DOHH2 (cell line): ENCODE results near the gene FILIP1L.

Experiments used
- H3F3A ChIP-seq: fragments of 200-600 bp; sonication (generic), shearing (Covaris generic); 2 replicates; pipeline ENCODE4 v1.6.0; 2016; ENCODE audit warnings: antibody characterized with exemption, mild to moderate bottlenecking; ENCODE audit not compliant: control insufficient read depth, insufficient read depth
- H3K27ac ChIP-seq: fragments of 200-600 bp; sonication (generic); 2 replicates; pipeline ENCODE4 v1.5.1; 2014; ENCODE audit warnings: low read depth, mild to moderate bottlenecking, low read length, moderate library complexity
- H3K27me3 ChIP-seq: fragments of 200-600 bp; sonication (generic); 2 replicates; pipeline ENCODE4 v1.6.1; 2014; ENCODE audit warnings: mild to moderate bottlenecking, low read length, mixed read lengths; ENCODE audit not compliant: control insufficient read depth
- H3K36me3 ChIP-seq: fragments of 200-600 bp; sonication (generic); 2 replicates; pipeline ENCODE4 v1.6.1; 2014; ENCODE audit warnings: mild to moderate bottlenecking, low read length, moderate library complexity, mixed read lengths; ENCODE audit not compliant: control insufficient read depth
- H3K4me1 ChIP-seq: fragments of 200-600 bp; sonication (generic); 2 replicates; pipeline ENCODE4 v1.6.1; 2014; ENCODE audit warnings: mild to moderate bottlenecking, low read length, mixed read lengths; ENCODE audit not compliant: control insufficient read depth
- H3K4me2 ChIP-seq: fragments of 200-600 bp; sonication (generic); 2 replicates; pipeline ENCODE4 v1.6.0; 2014; ENCODE audit warnings: mild to moderate bottlenecking, low read length, moderate library complexity
- H3K4me3 ChIP-seq: fragments of 200-600 bp; sonication (generic); 2 replicates; pipeline ENCODE4 v1.5.1; 2014; ENCODE audit warnings: mild to moderate bottlenecking, low read length, mixed read lengths
- H3K79me2 ChIP-seq: fragments of 200-600 bp; sonication (generic); 2 replicates; pipeline ENCODE4 v1.6.1; 2014; ENCODE audit warnings: mild to moderate bottlenecking, low read length, mixed read lengths; ENCODE audit not compliant: control insufficient read depth
- H3K9me2 ChIP-seq: fragments of 200-600 bp; sonication (generic); replicated peaks from 2 replicates; pipeline ENCODE4 v1.6.1; 2014; ENCODE audit warnings: mild to moderate bottlenecking, low read length, mixed read lengths; ENCODE audit not compliant: control insufficient read depth
- H3K9me3 ChIP-seq: fragments of 200-600 bp; sonication (generic); 2 replicates; pipeline ENCODE4 v1.6.1; 2014; ENCODE audit warnings: antibody characterized with exemption, low read length, mixed read lengths; ENCODE audit not compliant: control insufficient read depth, insufficient read depth
- H4K20me1 ChIP-seq: fragments of 200-600 bp; sonication (generic); 2 replicates; pipeline ENCODE4 v1.6.0; 2014; ENCODE audit warnings: low read depth, mild to moderate bottlenecking, antibody characterized with exemption, low read length, moderate library complexity; ENCODE audit not compliant: control insufficient read depth, insufficient read depth
- CTCF ChIP-seq: fragments of 200-600 bp; sonication (generic); IDR thresholded peaks from one replicate; pipeline ENCODE4 v1.5.1; 2014; ENCODE audit warnings: antibody characterized with exemption, mild to moderate bottlenecking, low read depth, low read length; ENCODE audit not compliant: poor library complexity, severe bottlenecking
- EZH2phosphoT487 ChIP-seq: fragments of 200-600 bp; sonication (generic); IDR thresholded peaks from 2 replicates; pipeline ENCODE4 v1.6.1; 2017; ENCODE audit warnings: borderline replicate concordance, mild to moderate bottlenecking, antibody characterized with exemption, low read length, moderate library complexity, mixed read lengths

The FILIP1L gene

GRCh38 chr3:99833617-99834205 lies 280.6 kb downstream of the FILIP1L start:
- H3K36me3 ChIP-seq = no peaks in the 10 kb centered on the region
- H4K20me1 ChIP-seq = peaks cover 2% of the 10 kb centered on the region; the same call in 1 of the 2 replicates
- no peak overlapping the region for H3K27ac ChIP-seq
- TF ChIP-seq CTCF (no peak), EZH2phosphoT487 (no peak)
- no peaks in the 10 kb centered on the region for H3K4me1 ChIP-seq
- no peaks in the 10 kb centered on the region for H3K9me2 ChIP-seq
- H3K4me3 ChIP-seq = no peak overlapping the region
- H3K27me3 ChIP-seq = no peaks in the 10 kb centered on the region
- H3K9me3 ChIP-seq = no peaks in the 10 kb centered on the region
- H3K79me2 ChIP-seq = peaks cover 95% of the 10 kb centered on the region
- no peak overlapping the region for H3K4me2 ChIP-seq
- H3F3A ChIP-seq = no peaks in the 10 kb centered on the region; the same call in 1 of the 2 replicates

- no peak overlapping the region for H3K4me2 ChIP-seq
Observed at GRCh38 chr3:99829844-99830243, 284.5 kb downstream of the FILIP1L start.

GRCh38 chr3:99825004-99825640 lies 289.2 kb downstream of the FILIP1L start:
- peaks cover 92% of the 10 kb centered on the region for H3K79me2 ChIP-seq

More at GRCh38 chr3:99829844-99830243, 284.5 kb downstream of the FILIP1L start:
- H3F3A ChIP-seq = no peaks in the 10 kb centered on the region; the same call in 1 of the 2 replicates
- no peaks in the 10 kb centered on the region for H3K9me2 ChIP-seq
- H4K20me1 ChIP-seq = peaks cover 2% of the 10 kb centered on the region; the same call in 1 of the 2 replicates
- peaks cover 94% of the 10 kb centered on the region for H3K79me2 ChIP-seq
- no peak overlapping the region for H3K4me3 ChIP-seq
- no peaks in the 10 kb centered on the region for H3K4me1 ChIP-seq
- H3K27me3 ChIP-seq = no peaks in the 10 kb centered on the region
- no peaks in the 10 kb centered on the region for H3K36me3 ChIP-seq
- TF ChIP-seq CTCF = no peak
- TF ChIP-seq EZH2phosphoT487 = no peak
- H3K27ac ChIP-seq = no peak overlapping the region
- H3K9me3 ChIP-seq = no peaks in the 10 kb centered on the region

More at GRCh38 chr3:99825004-99825640, 289.2 kb downstream of the FILIP1L start:
- Histone ChIP-seq H4K20me1 (no peaks in the 10 kb centered on the region), H3F3A (no peaks in the 10 kb centered on the region; the same call in 1 of the 2 replicates), H3K27me3 (no peaks in the 10 kb centered on the region), H3K4me1 (peaks cover 6% of the 10 kb centered on the region), H3K4me3 (no peak overlapping the region), H3K36me3 (peaks cover 5% of the 10 kb centered on the region; the same call in 1 of the 2 replicates), H3K27ac (no peak overlapping the region), H3K9me3 (no peaks in the 10 kb centered on the region), H3K9me2 (no peaks in the 10 kb centered on the region), H3K4me2 (no peak overlapping the region)
- TF ChIP-seq CTCF (no peak), EZH2phosphoT487 (no peak)
